Neuronal stem cell (in vitro differentiated cells): ENCODE results near the gene CEP43.

Source experiments
- DNase-seq: peaks from one replicate; pipeline ENCODE4 v3.0.0-alpha.2; 2013; ENCODE audit warnings: low spot score
- H2AFZ ChIP-seq: one replicate; pipeline ENCODE4 v1.6.1; 2013; ENCODE audit warnings: mild to moderate bottlenecking, low read length, inconsistent platforms
- H2AK5ac ChIP-seq: 2 replicates; pipeline ENCODE4 v1.6.1; 2013; ENCODE audit warnings: low read depth, mild to moderate bottlenecking, inconsistent platforms, low read length, moderate library complexity, mixed read lengths
- H2BK120ac ChIP-seq: 2 replicates; pipeline ENCODE4 v1.6.1; 2013; ENCODE audit warnings: low read depth, mild to moderate bottlenecking, inconsistent platforms, low read length, moderate library complexity, mixed read lengths
- H2BK12ac ChIP-seq: one replicate; pipeline ENCODE4 v1.6.1; 2013; ENCODE audit warnings: low read length, inconsistent platforms
- H2BK15ac ChIP-seq: 2 replicates; pipeline ENCODE4 v1.6.1; 2013; ENCODE audit warnings: mild to moderate bottlenecking, low read length, inconsistent platforms, mixed read lengths
- H2BK5ac ChIP-seq: one replicate; pipeline ENCODE4 v1.6.1; 2013; ENCODE audit warnings: inconsistent platforms, mild to moderate bottlenecking, low read length, moderate library complexity
- H3K14ac ChIP-seq: one replicate; pipeline ENCODE4 v1.6.1; 2013; ENCODE audit warnings: low read length, inconsistent platforms
- H3K18ac ChIP-seq: 2 replicates; pipeline ENCODE4 v1.6.1; 2013; ENCODE audit warnings: low read length, inconsistent platforms
- H3K23ac ChIP-seq: 2 replicates; pipeline ENCODE4 v1.6.1; 2013; ENCODE audit warnings: low read depth, mild to moderate bottlenecking, mixed read lengths, low read length, inconsistent platforms; ENCODE audit not compliant: poor library complexity
- H3K27ac ChIP-seq: replicated peaks from 3 replicates; pipeline ENCODE4 v1.5.1; 2013; ENCODE audit warnings: low read length, inconsistent platforms
- H3K27me3 ChIP-seq, 3 experiments: 2 replicates each; pipeline ENCODE4 v1.6.1; 2013; ENCODE audit warnings: low read length in 3 of 3, mild to moderate bottlenecking in 2 of 3, inconsistent platforms in 1 of 3, low read depth in 1 of 3, mixed read lengths in 1 of 3, moderate library complexity in 1 of 3; ENCODE audit not compliant: control insufficient read depth in 3 of 3, insufficient read depth in 3 of 3
- H3K36me3 ChIP-seq, 2 donors: replicated peaks in 1 of 2; 2 replicates each; pipeline ENCODE4 v1.6.1; 2013; ENCODE audit warnings: low read length in 2 of 2; ENCODE audit not compliant: control insufficient read depth in 2 of 2, insufficient read depth in 2 of 2
- H3K4ac ChIP-seq: 2 replicates; pipeline ENCODE4 v1.6.1; 2013; ENCODE audit warnings: inconsistent platforms, mild to moderate bottlenecking, low read length, moderate library complexity
- H3K4me1 ChIP-seq, 2 donors: 1 replicate in 1 of 2; 2 replicates in 1 of 2; pipeline ENCODE4 v1.6.1; 2013; ENCODE audit warnings: low read length in 2 of 2, low read depth in 1 of 2; ENCODE audit not compliant: control insufficient read depth in 2 of 2, insufficient read depth in 1 of 2
- H3K4me2 ChIP-seq: one replicate; pipeline ENCODE4 v1.6.1; 2013; ENCODE audit warnings: mild to moderate bottlenecking, low read length, inconsistent platforms; ENCODE audit not compliant: insufficient read depth, poor library complexity, severe bottlenecking
- H3K4me3 ChIP-seq, 2 donors: 2 replicates each; pipeline ENCODE4 v1.5.1; 2013; ENCODE audit warnings: low read length in 2 of 2, mild to moderate bottlenecking in 2 of 2, inconsistent platforms in 1 of 2, moderate library complexity in 1 of 2
- H3K79me1 ChIP-seq: one replicate; pipeline ENCODE4 v1.6.1; 2013; ENCODE audit warnings: low read depth, mild to moderate bottlenecking, inconsistent platforms, low read length, moderate library complexity
- H3K9ac ChIP-seq: one replicate; pipeline ENCODE4 v1.6.1; 2013; ENCODE audit warnings: mild to moderate bottlenecking, low read depth, low read length, inconsistent platforms; ENCODE audit not compliant: poor library complexity
- H3K9me3 ChIP-seq, 2 donors: replicated peaks in 1 of 2; 2 replicates each; pipeline versions ENCODE3 to v1.6.1; 2013; ENCODE audit warnings: low read length in 2 of 2, mild to moderate bottlenecking in 2 of 2, inconsistent platforms in 1 of 2, low read depth in 1 of 2, mixed read lengths in 1 of 2, moderate library complexity in 1 of 2; ENCODE audit not compliant: control insufficient read depth in 2 of 2, insufficient read depth in 1 of 2
- H4K8ac ChIP-seq: one replicate; pipeline ENCODE4 v1.6.1; 2013; ENCODE audit warnings: low read depth, mild to moderate bottlenecking, inconsistent platforms, low read length, moderate library complexity
- H4K91ac ChIP-seq: one replicate; pipeline ENCODE4 v1.6.1; 2013; ENCODE audit warnings: low read length, low read depth, mild to moderate bottlenecking, inconsistent platforms; ENCODE audit not compliant: poor library complexity
- WGBS, 2 donors: extraction: QIAGEN DNeasy Blood & Tissue Kit; methylation state at CpG; one replicate each; pipeline ENCODE4 v1.1.7; 2013; ENCODE audit warnings: missing lambda C conversion rate in 2 of 2, mixed read lengths in 1 of 2; ENCODE audit not compliant: insufficient read length in 2 of 2, insufficient replicate concordance in 1 of 2; ENCODE audit errors: extremely low coverage in 2 of 2; 5-methylcytosine and 5-hydroxymethylcytosine counted together
- small RNA-seq: library from polyadenylated mRNA; stranded (forward); fragments of <200 nt; extraction: miRNeasy Mini kit (QIAGEN cat#:217004); gene quantifications from one replicate; pipeline ENCODE3, GENCODE V24; 2013; ENCODE audit not compliant: insufficient read depth

CEP43 gene

DNA sequence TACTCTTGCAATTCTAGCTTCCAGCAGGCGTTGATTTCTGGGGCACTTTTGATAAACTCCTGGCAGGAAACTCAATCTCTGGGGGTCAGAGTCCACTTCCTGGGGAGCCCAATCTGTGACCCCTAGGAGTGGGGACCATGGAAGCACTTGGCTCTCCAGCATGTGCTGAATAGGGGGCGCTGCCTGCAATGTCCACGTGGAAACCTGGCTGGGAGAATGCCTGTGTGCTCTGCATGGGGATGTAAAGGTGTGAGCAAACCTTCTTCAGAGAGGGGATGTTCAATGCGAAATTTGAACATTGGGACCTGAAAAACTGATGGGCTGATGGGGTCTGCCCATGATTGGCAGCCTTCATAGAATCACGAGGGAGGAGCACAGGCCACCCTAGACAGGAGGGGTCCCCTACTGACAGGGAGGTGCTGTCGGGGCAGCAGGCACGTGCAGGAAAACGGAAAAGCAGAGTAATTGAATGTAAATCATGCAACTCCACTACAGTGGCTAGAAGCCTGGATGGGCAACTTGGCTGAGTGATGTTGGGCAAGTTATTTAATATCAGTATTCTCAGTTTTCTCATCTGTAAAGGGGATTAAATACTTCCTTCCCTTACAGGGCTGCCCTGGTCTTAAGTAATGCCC is 47.8 kb downstream of the CEP43 start:
- no peaks in the 10 kb centered on the region for H3K9me3 ChIP-seq
- no peak overlapping the region for H3K18ac ChIP-seq
- H3K23ac ChIP-seq = no peak overlapping the region
- H3K79me1 ChIP-seq = peaks cover 3% of the 10 kb centered on the region
- H3K4me3 ChIP-seq = no peak overlapping the region
- no peak overlapping the region for H4K8ac ChIP-seq
- H3K4me2 ChIP-seq = no peak overlapping the region
- no peak for DNase-seq
- H3K36me3 ChIP-seq = peaks cover 4 to 27% of the 10 kb centered on the region in 2 donors
- H2BK5ac ChIP-seq = no peak overlapping the region
- no peak overlapping the region for H2BK120ac ChIP-seq
- no peak overlapping the region for H3K4ac ChIP-seq
- H3K27ac ChIP-seq = no peak overlapping the region
- no peak overlapping the region for H3K14ac ChIP-seq
- H2AK5ac ChIP-seq = no peak overlapping the region
- no peaks in the 10 kb centered on the region for H3K27me3 ChIP-seq
- no peak overlapping the region for H4K91ac ChIP-seq
- H2BK15ac ChIP-seq = no peak overlapping the region
- no peak overlapping the region for H2AFZ ChIP-seq
- H3K4me1 ChIP-seq = no peaks in the 10 kb centered on the region
- H2BK12ac ChIP-seq = no peak overlapping the region
- no peak overlapping the region for H3K9ac ChIP-seq
- no CpG with 5 or more reads among the region's 8 CpGs for WGBS, 2 donors

DNA sequence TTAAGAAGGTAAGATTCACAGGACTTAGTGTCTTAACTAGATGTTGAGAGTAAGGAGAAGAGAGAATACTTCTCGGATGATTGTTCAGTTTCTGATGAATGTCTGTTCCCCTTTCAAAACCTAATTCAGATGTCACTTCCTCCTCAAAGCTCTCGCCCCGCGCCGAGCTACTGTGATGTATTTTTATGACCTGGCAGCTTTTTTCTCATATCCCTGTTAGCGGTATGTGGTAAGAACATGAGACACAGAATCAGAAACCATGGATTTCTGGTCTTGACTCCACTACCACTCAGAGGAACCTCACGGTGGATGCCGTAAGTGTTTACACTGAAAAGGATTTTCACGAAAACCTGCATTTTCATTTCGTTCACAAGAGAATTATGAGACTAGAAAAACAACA is 48.4 kb downstream of the CEP43 start:
- Histone ChIP-seq H2BK12ac (no peak overlapping the region), H3K4me3 (no peak overlapping the region), H2AFZ (no peak overlapping the region), H3K9me3 (no peaks in the 10 kb centered on the region), H3K14ac (no peak overlapping the region), H2AK5ac (no peak overlapping the region), H3K4me1 (no peaks in the 10 kb centered on the region), H3K36me3 (peaks cover 2 to 22% of the 10 kb centered on the region in 2 donors), H3K18ac (no peak overlapping the region), H3K4me2 (no peak overlapping the region), H3K27ac (no peak overlapping the region), H3K27me3 (no peaks in the 10 kb centered on the region), H2BK15ac (no peak overlapping the region), H4K8ac (no peak overlapping the region), H3K23ac (no peak overlapping the region), H2BK5ac (no peak overlapping the region), H3K4ac (no peak overlapping the region), H4K91ac (no peak overlapping the region), H3K79me1 (peaks cover under 1% of the 10 kb centered on the region), H2BK120ac (no peak overlapping the region), H3K9ac (no peak overlapping the region)
- no CpG with 5 or more reads among the region's 10 CpGs for WGBS, 2 donors
- no peak for DNase-seq

Small RNAs within 50 kb of the gene (small RNA-seq; reads per million reads assigned to genes)
- gene MIR3939 = 21.3 reads per million, percentile 81 among the genes with 10 or more reads in this experiment
